Transverse colon (tissue), 4 donors: Measurements from ENCODE around the gene SIK3. TPM values are rescaled to one million over a fixed set of nuclear protein-coding genes. Genes with fewer than 3 reads are reported as not detected.

ENCODE experiments used
- DNase-seq: peaks from one replicate; pipeline ENCODE4 v3.0.0-alpha.2; 2019
- H3K27ac ChIP-seq, 4 donors: fragments of 200-600 bp; sonication (generic); 2 replicates each; pipeline ENCODE4 v1.5.1; 2016 to 2018; ENCODE audit warnings: inconsistent platforms in 4 of 4
- H3K27me3 ChIP-seq: fragments of 200-600 bp; sonication (generic); 2 replicates; pipeline ENCODE4 v1.5.1; 2017; ENCODE audit warnings: inconsistent platforms
- H3K36me3 ChIP-seq, 4 donors: fragments of 200-600 bp; sonication (generic); 2 replicates each; pipeline ENCODE4 v1.5.1; 2017 to 2019; ENCODE audit warnings: inconsistent platforms in 4 of 4
- H3K4me1 ChIP-seq, 4 donors: fragments of 200-600 bp; sonication (generic); 2 replicates each; pipeline ENCODE4 v1.5.1; 2017 to 2020; ENCODE audit warnings: inconsistent platforms in 4 of 4
- H3K4me3 ChIP-seq, 4 donors: fragments of 200-600 bp; sonication (generic); 1 replicate in 1 of 4; 2 replicates in 3 of 4; pipeline versions ENCODE4 v1.5.1 to v1.6.1; 2017 to 2019; ENCODE audit warnings: inconsistent platforms in 4 of 4
- H3K9me3 ChIP-seq, 2 donors: fragments of 200-600 bp; sonication (generic); 2 replicates each; pipeline ENCODE4 v1.5.1; 2017 to 2019; ENCODE audit warnings: inconsistent platforms in 2 of 2
- CTCF ChIP-seq, 5 experiments: fragments of 200-600 bp in 3 of 5; fragments of 450-650 bp in 2 of 5; sonication (generic) in 3 of 5; IDR thresholded peaks; 1 replicate in 2 of 5; 2 replicates in 3 of 5; pipeline ENCODE4 v1.5.1; 2016 to 2017; ENCODE audit warnings: antibody characterized with exemption in 5 of 5, inconsistent platforms in 3 of 5, mild to moderate bottlenecking in 2 of 5, moderate library complexity in 1 of 5
- EP300 ChIP-seq: sonication (generic); formaldehyde crosslinking; IDR thresholded peaks from one replicate; pipeline ENCODE4 v1.6.1; 2017; ENCODE audit warnings: antibody characterized with exemption, low read depth
- POLR2A ChIP-seq: fragments of 450-650 bp; IDR thresholded peaks from one replicate; pipeline ENCODE4 v1.6.1; 2016; ENCODE audit warnings: antibody characterized with exemption, mild to moderate bottlenecking, moderate library complexity
- POLR2AphosphoS5 ChIP-seq, 3 donors: sonication (generic); formaldehyde crosslinking; IDR thresholded peaks; one replicate each; pipeline ENCODE4 v1.6.1; 2016; ENCODE audit warnings: antibody characterized with exemption in 3 of 3
- WGBS, 2 donors: methylation state at CpG; one replicate each; pipeline ENCODE4 v1.1.5; 2018; ENCODE audit warnings: low coverage in 1 of 2; 5-methylcytosine and 5-hydroxymethylcytosine counted together
- in situ Hi-C, 4 donors: fragments of 200-750 bp; cut with MboI; loops; one replicate each; pipeline versions ENCODE4 v1.15.0 to v1.15.1; 2017; ENCODE audit warnings: low sequenced_read_pairs in 3 of 4, low pct_ligation_motif_present in 1 of 4, low pct_unique_long_range_greater_than_20kb in 1 of 4
- intact Hi-C: fragments of 100-400 bp; cut with DNase I; formaldehyde crosslinking; loops from one replicate; pipeline ENCODE4 v1.15.1; 2023; ENCODE audit warnings: low total_unique reads
- total RNA-seq, 4 donors: library from RNA; depleted of rRNA; stranded (reverse); fragments of >200 nt; gene quantifications; one replicate each; pipeline ENCODE4 v1.1.0, GENCODE V29; 2016

SIK3 gene
- total RNA-seq, 4 donors from 2014 or later, result 35.6 to 68.6 (median 38.9) TPM

GRCh38 chr11:116821050-116821918 lies 276.9 kb downstream of the SIK3 start:
- no peaks in the 10 kb centered on the region for H3K27me3 ChIP-seq
- in situ Hi-C loops (no loop called here), intact Hi-C loops (no loop called here)
- DNase-seq, result no peak
- no peak for TF ChIP-seq POLR2A
- no peak for TF ChIP-seq POLR2AphosphoS5 (IDR thresholded peaks at IDR 0.05)
- no peak for TF ChIP-seq CTCF (IDR thresholded peaks at IDR 0.05)
- no peak for TF ChIP-seq EP300
- WGBS, 2 donors, result 95% methylated on average over 51 of the region's 51 CpGs; no CpG with 5 or more reads in 1 of the 2 donors
- H3K27ac ChIP-seq, result no peak overlapping the region
- H3K36me3 ChIP-seq, result no peaks in the 10 kb centered on the region
- H3K9me3 ChIP-seq, result no peaks in the 10 kb centered on the region
- H3K4me3 ChIP-seq, result no peak overlapping the region
- no peaks in the 10 kb centered on the region for H3K4me1 ChIP-seq

- DNase-seq, result no peak
- H3K27me3 ChIP-seq, result no peaks in the 10 kb centered on the region
- TF ChIP-seq POLR2AphosphoS5 (IDR thresholded peaks at IDR 0.05), result no peak
- no peak for TF ChIP-seq POLR2A
- TF ChIP-seq CTCF (IDR thresholded peaks at IDR 0.05), result no peak
- TF ChIP-seq EP300, result no peak
- no peak overlapping the region for H3K27ac ChIP-seq
- intact Hi-C loops, result no loop called here
- WGBS, 2 donors, result 87 to 92% methylated on average over 2 to 9 of the region's 9 CpGs
- H3K9me3 ChIP-seq, result no peaks in the 10 kb centered on the region
- no peaks in the 10 kb centered on the region for H3K4me1 ChIP-seq
- in situ Hi-C loops, result no loop called here
- H3K4me3 ChIP-seq, result no peak overlapping the region
- H3K36me3 ChIP-seq, result no peaks in the 10 kb centered on the region
These were observed 279.2 kb downstream of the SIK3 start for GRCh38 chr11:116819049-116819448.

DNA sequence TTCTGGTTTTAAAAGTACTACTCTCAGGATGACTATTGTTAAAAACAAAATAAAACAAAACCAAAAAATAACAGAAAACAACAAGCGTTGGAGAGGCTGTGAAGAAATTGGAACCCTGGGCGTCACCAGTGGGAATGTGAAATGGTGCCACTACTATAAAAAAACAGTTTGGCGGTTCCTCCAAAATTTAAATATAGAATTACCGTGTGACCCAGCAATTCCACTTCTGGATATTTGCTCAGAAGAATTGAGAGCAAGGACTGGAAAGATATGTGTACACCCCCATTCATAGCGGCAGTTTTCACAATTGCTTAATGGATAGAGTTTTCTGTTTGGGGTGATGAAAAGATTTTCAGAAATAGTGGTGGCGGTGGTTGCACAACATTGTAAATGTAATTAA lies 283.7 kb downstream of the SIK3 start:
- H3K27ac ChIP-seq, result no peak overlapping the region
- H3K4me1 ChIP-seq, result no peaks in the 10 kb centered on the region
- no peak overlapping the region for H3K4me3 ChIP-seq
- no peak for TF ChIP-seq POLR2A
- no peak for DNase-seq
- intact Hi-C loops (no loop called here), in situ Hi-C loops (no loop called here)
- H3K9me3 ChIP-seq, result no peaks in the 10 kb centered on the region
- no peaks in the 10 kb centered on the region for H3K27me3 ChIP-seq
- H3K36me3 ChIP-seq, result no peaks in the 10 kb centered on the region
- 90 to 95% methylated on average over 5 to 6 of the region's 6 CpGs for WGBS, 2 donors

DNA sequence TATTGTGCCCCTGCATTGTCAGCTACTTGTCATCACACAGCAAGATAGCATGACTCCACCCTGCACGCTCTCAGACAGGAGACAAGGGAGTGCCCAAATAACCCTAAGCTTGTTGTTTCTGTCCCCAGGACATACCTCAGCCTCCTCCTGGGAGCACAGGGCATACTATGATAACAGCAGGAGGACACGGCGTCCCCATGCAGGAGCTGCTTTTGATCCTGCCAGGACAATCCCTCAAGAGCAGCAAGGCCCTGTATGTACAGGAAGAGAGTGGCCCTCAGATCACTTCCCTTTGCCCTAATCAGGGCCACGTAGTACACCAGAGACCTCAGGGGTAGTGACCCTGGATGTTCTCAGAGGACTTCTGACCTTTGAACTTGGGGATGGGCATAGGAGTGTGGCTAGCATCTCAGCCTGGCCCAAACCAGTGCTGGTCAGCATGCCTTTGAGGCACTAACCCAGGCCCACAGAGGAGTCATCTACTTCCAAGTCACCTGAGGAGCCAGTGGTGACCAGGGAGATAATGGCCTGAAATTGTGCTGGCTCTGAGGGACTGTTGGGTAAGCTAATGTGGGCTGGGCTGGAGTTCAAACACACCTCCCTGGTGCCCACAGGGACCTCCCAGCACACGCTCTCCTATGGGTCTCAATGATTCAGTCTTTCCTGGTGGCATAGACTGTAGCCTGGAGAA lies 284.3 kb downstream of the SIK3 start:
- Histone ChIP-seq H3K4me1 (peaks cover 0 to 2% (median 0%) of the 10 kb centered on the region in 4 donors), H3K9me3 (no peaks in the 10 kb centered on the region), H3K27me3 (no peaks in the 10 kb centered on the region), H3K36me3 (no peaks in the 10 kb centered on the region), H3K4me3 (no peak overlapping the region), H3K27ac (no peak overlapping the region)
- no peak for TF ChIP-seq CTCF (IDR thresholded peaks at IDR 0.05)
- TF ChIP-seq POLR2A, result no peak
- TF ChIP-seq EP300, result no peak
- no peak for TF ChIP-seq POLR2AphosphoS5 (IDR thresholded peaks at IDR 0.05)
- in situ Hi-C loops (no loop called here), intact Hi-C loops (no loop called here)
- no peak for DNase-seq
- WGBS, 2 donors, result 68 to 80% methylated on average over 5 of the region's 5 CpGs
